Panc1 (cell line): ENCODE data around the gene HMX1. TPM values are rescaled to one million over a fixed set of nuclear protein-coding genes. Genes with fewer than 3 reads are reported as not detected.

Source experiments
- ATAC-seq: fragments of 200-7000 bp; cut with Tn5 transposase; 2 replicates; pipeline ENCODE4 v1.9.1; 2020; ENCODE audit warnings: mild to moderate bottlenecking, moderate library complexity
- BruUV-seq: library from RNA; stranded (reverse); fragments of 400-500 nt; replicated peaks from 2 replicates; lab custom pipeline; 2021; lab: Mats Ljungman, UMichigan
- CTCF ChIA-PET: fragments of 300-600 bp; sonication (Branson Sonifier 250); formaldehyde crosslinking; loops from one replicate; lab custom pipeline; 2022; ENCODE audit warnings: antibody characterized with exemption; lab: Charles Lee
- POLR2A ChIA-PET: fragments of 300-600 bp; sonication (Branson Sonifier 250); formaldehyde crosslinking; loops from one replicate; lab custom pipeline; 2022; ENCODE audit warnings: antibody characterized with exemption; lab: Charles Lee
- DNase-seq: peaks from one replicate; pipeline ENCODE4 v3.0.0-alpha.2; 2010; ENCODE audit warnings: low read depth, low spot score
- H3K27ac ChIP-seq: 2 replicates; pipeline ENCODE4 v1.5.1; 2011; ENCODE audit warnings: mild to moderate bottlenecking, low read length, inconsistent platforms
- H3K27me3 ChIP-seq: fragments of 200-500 bp; sonication (Bioruptor generic); 2 replicates; pipeline ENCODE4 v1.6.0; 2014; ENCODE audit warnings: low read length, inconsistent platforms; ENCODE audit not compliant: control insufficient read depth, insufficient read depth
- H3K36me3 ChIP-seq: fragments of 200-500 bp; sonication (Bioruptor generic); 2 replicates; pipeline ENCODE4 v1.5.1; 2014; ENCODE audit warnings: inconsistent platforms, mild to moderate bottlenecking, low read length, moderate library complexity; ENCODE audit not compliant: control insufficient read depth, insufficient read depth
- H3K4me1 ChIP-seq: 2 replicates; pipeline ENCODE4 v1.5.1; 2011; ENCODE audit warnings: inconsistent platforms, mild to moderate bottlenecking, low read length, moderate library complexity; ENCODE audit not compliant: control insufficient read depth, insufficient read depth
- H3K4me3 ChIP-seq, 2 experiments: 2 replicates each; pipeline ENCODE4 v1.5.1; 2011 to 2012; ENCODE audit warnings: low read depth in 2 of 2, low read length in 2 of 2, mild to moderate bottlenecking in 2 of 2, inconsistent platforms in 1 of 2, moderate library complexity in 1 of 2
- H3K9me3 ChIP-seq: fragments of 200-500 bp; sonication (Bioruptor generic); 2 replicates; pipeline ENCODE4 v1.5.1; 2014; ENCODE audit warnings: low read depth, mild to moderate bottlenecking, inconsistent platforms, low read length, moderate library complexity; ENCODE audit not compliant: control insufficient read depth, insufficient read depth
- CTCF ChIP-seq: fragments of 450-650 bp; IDR thresholded peaks from 2 replicates; pipeline ENCODE4 v1.5.1; 2017; ENCODE audit warnings: mild to moderate bottlenecking
- POLR2AphosphoS5 ChIP-seq: IDR thresholded peaks from 2 replicates; pipeline ENCODE4 v1.6.1; 2012; ENCODE audit warnings: mild to moderate bottlenecking, low read depth, low read length, moderate library complexity
- SIN3A ChIP-seq: IDR thresholded peaks from 2 replicates; pipeline ENCODE4 v1.6.1; 2012; ENCODE audit warnings: low read depth, mild to moderate bottlenecking, low read length, moderate library complexity, borderline replicate concordance; ENCODE audit not compliant: insufficient read depth
- TCF7L2 ChIP-seq: IDR thresholded peaks from 2 replicates; pipeline ENCODE4 v1.6.1; 2011; ENCODE audit warnings: mild to moderate bottlenecking, low read depth, low read length, inconsistent platforms
- in situ Hi-C: cut with HindIII; loops from 2 replicates; pipeline ENCODE4 v1.10.0; 2016; ENCODE audit warnings: low sequenced_read_pairs, low pct_unique_long_range_greater_than_20kb
- intact Hi-C: fragments of 100-400 bp; cut with micrococcal nuclease; formaldehyde crosslinking; loops from one replicate; pipeline ENCODE4 v1.10.0; 2022; ENCODE audit not compliant: unreplicated experiment
- total RNA-seq: library from RNA; stranded (reverse); gene quantifications from one replicate; pipeline ENCODE4 v1.2.1, GENCODE V29; 2021; ENCODE audit not compliant: unreplicated experiment
- TF ChIP-seq, protein P1 (sequence below), 2 experiments: IDR thresholded peaks; 2 replicates each; pipeline ENCODE4 v1.6.1; 2011 to 2012; ENCODE audit warnings: low read depth in 2 of 2, control low read depth in 1 of 2, low read length in 1 of 2, mild to moderate bottlenecking in 1 of 2, moderate library complexity in 1 of 2; ENCODE audit not compliant: insufficient read depth in 1 of 2

HMX1 gene
- total RNA-seq, 1 experiment from 2014 or later = not detected

- Histone ChIP-seq H3K4me3 (no peak overlapping the region), H3K4me1 (no peaks in the 10 kb centered on the region), H3K27ac (no peak overlapping the region), H3K27me3 (no peaks in the 10 kb centered on the region), H3K36me3 (no peaks in the 10 kb centered on the region), H3K9me3 (no peaks in the 10 kb centered on the region)
- in situ Hi-C loops (no loop called here), intact Hi-C loops (no loop called here)
- DNase-seq (no peak), ATAC-seq (no peak)
- ChIA-PET POLR2A (no interaction called here), CTCF (no interaction called here)
- TF ChIP-seq, protein P1, sequence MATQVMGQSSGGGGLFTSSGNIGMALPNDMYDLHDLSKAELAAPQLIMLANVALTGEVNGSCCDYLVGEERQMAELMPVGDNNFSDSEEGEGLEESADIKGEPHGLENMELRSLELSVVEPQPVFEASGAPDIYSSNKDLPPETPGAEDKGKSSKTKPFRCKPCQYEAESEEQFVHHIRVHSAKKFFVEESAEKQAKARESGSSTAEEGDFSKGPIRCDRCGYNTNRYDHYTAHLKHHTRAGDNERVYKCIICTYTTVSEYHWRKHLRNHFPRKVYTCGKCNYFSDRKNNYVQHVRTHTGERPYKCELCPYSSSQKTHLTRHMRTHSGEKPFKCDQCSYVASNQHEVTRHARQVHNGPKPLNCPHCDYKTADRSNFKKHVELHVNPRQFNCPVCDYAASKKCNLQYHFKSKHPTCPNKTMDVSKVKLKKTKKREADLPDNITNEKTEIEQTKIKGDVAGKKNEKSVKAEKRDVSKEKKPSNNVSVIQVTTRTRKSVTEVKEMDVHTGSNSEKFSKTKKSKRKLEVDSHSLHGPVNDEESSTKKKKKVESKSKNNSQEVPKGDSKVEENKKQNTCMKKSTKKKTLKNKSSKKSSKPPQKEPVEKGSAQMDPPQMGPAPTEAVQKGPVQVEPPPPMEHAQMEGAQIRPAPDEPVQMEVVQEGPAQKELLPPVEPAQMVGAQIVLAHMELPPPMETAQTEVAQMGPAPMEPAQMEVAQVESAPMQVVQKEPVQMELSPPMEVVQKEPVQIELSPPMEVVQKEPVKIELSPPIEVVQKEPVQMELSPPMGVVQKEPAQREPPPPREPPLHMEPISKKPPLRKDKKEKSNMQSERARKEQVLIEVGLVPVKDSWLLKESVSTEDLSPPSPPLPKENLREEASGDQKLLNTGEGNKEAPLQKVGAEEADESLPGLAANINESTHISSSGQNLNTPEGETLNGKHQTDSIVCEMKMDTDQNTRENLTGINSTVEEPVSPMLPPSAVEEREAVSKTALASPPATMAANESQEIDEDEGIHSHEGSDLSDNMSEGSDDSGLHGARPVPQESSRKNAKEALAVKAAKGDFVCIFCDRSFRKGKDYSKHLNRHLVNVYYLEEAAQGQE (IDR thresholded peaks at IDR 0.05; ENCODE audit: insufficient read depth in 1 of 2, low read depth in 2 of 2, low read length in 1 of 2) = no peak
- TF ChIP-seq CTCF = no peak
- no peak for TF ChIP-seq TCF7L2
- no peak for TF ChIP-seq SIN3A
- no peak for TF ChIP-seq POLR2AphosphoS5
- no TSS peak for BruUV-seq
Observed at GRCh38 chr4:8895295-8895694, 23.7 kb upstream of the HMX1 start.

- in situ Hi-C loops = no loop called here
- H3K27ac ChIP-seq = no peak overlapping the region
Observed at GRCh38 chr4:8894424-8894816, 22.8 kb upstream of the HMX1 start.

More at GRCh38 chr4:8894424-8894816, 22.8 kb upstream of the HMX1 start:
- ChIA-PET POLR2A (no interaction called here), CTCF (no interaction called here)
- ATAC-seq (no peak), DNase-seq (no peak)
- no peak for TF ChIP-seq CTCF
- TF ChIP-seq SIN3A = no peak
- TF ChIP-seq TCF7L2 = no peak
- TF ChIP-seq, protein P1 (IDR thresholded peaks at IDR 0.05; ENCODE audit: insufficient read depth in 1 of 2, low read depth in 2 of 2, low read length in 1 of 2) = no peak
- no peaks in the 10 kb centered on the region for H3K36me3 ChIP-seq
- H3K27me3 ChIP-seq = no peaks in the 10 kb centered on the region
- H3K4me3 ChIP-seq = no peak overlapping the region
- intact Hi-C loops = no loop called here
- no TSS peak for BruUV-seq
- H3K4me1 ChIP-seq = no peaks in the 10 kb centered on the region
- H3K9me3 ChIP-seq = no peaks in the 10 kb centered on the region
